Hematopoietic multipotent progenitor cell treated with erythropoietin and hydrocortisone succinate and interleukin-3 and kit ligand, for 6 days (in vitro differentiated cells): ENCODE data around the gene CAD.
"Not testable (repeated sequence)": the region's sequence is repeated elsewhere in the genome, so short reads cannot be mapped to it uniquely, and the experiment has no call there.

Experiments
- DNase-seq: peaks from one replicate; pipeline ENCODE4 v3.0.0-alpha.2; 2015

CAD gene

DNA sequence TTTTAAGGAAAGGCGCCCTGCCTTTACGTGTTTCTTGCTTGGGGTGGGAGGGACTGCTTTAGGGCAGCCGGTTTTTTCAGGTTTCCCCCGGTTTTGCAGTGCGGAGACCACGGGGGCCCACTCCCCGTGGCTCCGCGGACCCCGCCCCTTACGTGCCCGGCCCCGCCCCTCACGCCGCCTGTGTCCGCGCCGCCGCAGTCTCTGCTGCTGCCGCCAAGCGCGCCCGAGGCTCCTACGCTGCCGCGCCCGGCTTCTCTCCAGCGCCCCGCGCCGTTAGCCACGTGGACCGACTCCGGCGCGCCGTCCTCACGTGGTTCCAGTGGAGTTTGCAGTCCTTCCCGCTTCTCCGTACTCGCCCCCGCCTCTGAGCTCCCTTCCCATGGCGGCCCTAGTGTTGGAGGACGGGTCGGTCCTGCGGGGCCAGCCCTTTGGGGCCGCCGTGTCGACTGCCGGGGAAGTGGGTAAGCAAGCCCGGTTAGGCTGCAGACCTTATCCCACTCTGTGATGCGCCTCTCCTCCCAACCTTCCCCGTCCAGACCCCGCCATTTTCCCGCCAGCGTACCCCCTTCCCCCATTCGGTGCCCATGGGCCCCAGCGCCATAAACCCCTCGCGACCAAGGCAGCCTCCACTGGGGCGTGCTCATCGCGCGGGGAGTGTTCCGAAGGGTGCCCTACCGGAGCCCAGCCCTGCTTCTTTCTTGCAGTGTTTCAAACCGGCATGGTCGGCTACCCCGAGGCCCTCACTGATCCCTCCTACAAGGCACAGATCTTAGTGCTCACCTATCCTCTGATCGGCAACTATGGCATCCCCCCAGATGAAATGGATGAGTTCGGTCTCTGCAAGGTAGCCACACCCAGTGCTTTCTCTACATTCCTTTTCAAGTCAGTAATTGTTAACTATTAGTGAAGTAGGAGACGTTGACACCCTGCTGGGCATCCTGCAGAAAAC, at the start of gene CAD:
Gene CAD, plus strand, starts transcription at position 197 of the 949 bp plus-strand sequence. Its CDS starts 183 bp downstream, at position 380.
- DNase-seq: peak; percentile 95

DNA sequence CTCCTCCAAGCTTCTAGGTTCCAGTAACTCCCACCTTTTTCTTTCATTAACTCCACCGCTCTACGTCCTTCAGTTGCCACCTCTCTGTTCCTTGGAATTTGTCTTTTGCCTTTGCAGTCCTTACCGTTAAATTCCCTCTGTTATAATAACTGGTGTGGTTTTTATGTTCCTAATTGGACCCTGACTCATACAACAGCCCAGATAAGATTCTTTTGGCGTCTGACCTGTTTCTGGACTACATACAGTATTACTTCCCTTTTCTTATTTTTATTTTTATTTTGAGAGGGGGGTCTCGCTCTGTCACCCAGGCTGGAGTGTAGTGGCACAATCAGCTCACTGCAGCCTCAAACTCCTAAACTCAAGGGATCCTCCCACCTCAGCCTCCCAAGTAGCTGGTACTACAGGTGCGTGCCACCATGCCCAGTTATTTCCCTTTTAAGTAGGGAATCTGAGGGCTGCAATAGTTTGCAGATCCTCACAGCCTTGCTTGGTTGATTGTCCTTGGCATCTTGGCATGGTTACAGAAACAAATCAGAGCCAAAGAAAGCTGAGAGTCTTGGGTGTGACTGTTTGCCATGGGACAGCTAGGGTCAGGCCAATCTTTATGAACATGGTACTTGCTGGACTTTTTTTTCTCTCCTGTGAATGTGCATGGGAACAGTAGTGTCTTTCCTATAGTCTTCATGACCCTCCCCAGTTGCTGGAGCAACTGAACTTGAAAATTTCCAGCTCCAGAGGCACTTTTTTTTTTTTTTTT, 46.4 kb upstream of the CAD start:
- DNase-seq: no peak

DNA sequence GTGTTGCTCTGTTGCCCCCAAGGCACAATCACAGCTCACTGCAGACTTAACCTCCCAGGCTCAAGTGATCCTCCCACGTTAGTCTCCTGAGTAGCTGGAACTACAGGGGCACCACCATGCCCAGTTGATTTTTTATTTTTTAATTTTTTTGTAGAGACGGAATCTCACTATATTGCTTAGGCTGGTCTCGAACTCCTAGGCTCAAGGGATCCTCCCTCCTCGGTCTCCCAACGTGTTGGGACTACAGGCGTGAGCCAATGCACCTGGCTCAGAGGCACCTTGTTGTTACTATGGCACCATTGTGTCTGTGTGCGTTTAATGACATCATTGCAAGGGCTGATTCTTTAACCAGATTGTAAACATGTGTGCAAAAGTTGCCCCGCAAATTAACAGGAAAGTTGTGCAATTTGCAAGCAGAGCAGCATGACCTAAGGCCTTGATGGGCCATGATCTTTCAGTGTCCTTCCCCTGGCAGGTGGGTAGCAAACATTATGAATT, 45.8 kb upstream of the CAD start:
- no peak for DNase-seq

DNA sequence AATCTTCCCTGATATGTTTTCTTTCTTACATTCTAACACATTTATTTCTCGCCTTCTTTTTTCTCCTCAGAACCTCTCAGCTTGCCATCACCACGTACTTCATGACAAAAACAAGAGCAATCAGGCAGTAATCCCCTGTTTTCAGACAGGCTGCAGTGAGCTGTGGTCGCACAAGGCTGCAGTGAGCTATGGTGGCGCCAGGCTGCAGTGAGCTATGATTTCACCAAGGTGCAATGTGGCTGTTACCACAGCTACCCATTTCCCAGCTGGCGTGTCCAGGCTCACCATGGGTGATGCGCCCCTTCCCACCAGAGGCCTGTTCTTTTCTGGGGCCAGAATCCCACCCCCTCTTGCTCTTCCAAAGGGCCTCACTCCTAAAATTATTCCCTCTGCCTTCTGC, 42.5 kb upstream of the CAD start:
- DNase-seq: no peak

DNA sequence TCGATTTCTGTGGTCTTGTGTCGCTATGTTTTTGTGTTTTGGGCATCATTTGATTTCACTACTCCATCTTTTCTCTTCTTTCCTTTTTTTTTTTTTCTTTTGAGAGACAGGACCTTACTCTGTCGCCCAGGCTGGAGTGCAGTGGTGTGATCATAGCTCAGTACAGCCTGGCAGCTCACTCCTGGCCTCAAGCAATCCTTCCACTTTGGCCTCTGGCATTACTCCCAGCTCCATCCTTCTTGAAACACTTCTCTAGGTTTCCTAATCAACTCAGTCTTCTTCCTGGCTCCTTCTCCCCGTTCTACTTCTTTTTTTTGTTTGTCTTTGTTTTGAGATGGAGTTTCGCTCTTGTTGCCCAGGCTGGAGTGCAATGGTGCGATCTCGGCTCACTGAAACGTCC, 41.8 kb upstream of the CAD start:
- DNase-seq: no peak

DNA sequence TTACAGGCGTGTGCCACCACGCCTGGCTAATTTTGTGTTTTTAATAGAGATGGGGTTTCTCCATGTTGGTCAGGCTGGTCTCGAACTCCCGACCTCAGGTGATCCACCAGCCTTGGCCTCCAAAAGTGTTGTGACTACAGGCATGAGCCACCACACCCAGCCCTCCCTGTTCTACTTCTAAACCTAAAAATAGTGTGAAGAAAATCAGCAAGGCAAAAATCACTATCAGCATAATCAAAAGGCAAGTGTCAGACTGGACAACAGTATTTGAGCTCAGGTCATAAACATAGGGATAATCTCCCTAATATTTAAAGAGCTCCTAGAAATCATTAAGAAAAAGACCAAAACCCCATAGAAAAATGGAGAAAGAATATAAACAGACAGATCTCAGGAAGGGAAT, 41.4 kb upstream of the CAD start:
- not testable (repeated sequence) for DNase-seq

DNA sequence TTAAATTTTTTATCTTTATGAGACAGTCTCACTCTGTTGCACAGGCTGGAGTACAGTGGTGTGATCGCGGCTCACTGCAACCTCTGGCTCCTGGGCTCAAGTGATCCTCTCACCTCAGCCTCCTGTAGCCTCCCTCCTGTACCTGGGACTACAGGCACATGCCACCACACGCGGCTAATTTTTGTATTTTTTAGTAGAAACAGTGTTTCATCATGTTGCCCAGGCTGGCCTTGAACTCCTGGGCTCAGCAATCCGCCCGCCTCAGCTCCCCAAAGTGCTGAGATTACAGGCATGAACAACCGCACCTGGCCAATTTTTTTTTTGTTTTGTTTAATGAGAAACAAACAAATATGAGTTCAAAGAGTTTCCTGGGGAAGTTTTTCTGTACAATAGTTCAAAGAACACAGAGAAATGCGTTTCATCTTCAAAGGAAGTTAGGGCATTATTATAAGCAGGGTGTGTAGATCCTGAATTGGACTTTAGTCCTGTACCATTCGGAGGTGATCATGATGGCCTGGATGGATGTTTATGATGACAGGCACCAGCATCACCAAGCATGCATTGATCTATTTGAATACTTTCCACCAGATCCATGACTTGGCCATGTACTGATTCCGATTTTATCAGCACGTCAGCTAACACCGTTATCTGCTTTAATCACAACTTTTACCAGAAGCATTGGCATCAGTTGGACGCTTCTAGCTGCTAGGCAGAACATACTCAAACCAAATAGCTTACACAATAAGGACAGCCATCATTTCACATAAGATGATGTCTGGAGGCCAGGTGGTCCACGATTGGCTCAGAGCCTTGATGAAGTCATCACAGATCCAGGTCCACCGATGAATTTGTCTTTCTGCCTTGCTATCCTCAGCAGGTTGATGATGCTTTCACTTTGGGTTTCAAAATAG, 39.5 kb upstream of the CAD start:
- no peak for DNase-seq

DNA sequence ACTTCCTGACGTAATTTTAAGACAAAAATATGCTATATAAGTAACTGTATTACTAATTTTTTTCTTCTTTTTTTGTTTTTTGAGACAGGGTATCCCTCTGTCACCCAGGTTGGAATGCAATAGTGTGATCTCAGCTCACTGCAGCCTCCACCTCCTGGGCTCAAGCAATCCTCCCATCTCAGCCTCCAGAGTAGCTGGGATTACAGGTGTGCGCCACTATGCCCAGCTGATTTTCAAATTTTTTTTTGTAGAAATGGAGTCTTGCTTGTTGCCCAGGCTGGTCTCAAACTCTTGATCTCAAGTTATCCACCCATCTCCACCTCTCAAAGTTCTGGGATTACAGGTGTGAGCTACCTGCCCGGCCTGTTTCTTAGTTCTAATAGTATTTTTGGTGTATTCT, 38.7 kb upstream of the CAD start:
- DNase-seq: no peak

DNA sequence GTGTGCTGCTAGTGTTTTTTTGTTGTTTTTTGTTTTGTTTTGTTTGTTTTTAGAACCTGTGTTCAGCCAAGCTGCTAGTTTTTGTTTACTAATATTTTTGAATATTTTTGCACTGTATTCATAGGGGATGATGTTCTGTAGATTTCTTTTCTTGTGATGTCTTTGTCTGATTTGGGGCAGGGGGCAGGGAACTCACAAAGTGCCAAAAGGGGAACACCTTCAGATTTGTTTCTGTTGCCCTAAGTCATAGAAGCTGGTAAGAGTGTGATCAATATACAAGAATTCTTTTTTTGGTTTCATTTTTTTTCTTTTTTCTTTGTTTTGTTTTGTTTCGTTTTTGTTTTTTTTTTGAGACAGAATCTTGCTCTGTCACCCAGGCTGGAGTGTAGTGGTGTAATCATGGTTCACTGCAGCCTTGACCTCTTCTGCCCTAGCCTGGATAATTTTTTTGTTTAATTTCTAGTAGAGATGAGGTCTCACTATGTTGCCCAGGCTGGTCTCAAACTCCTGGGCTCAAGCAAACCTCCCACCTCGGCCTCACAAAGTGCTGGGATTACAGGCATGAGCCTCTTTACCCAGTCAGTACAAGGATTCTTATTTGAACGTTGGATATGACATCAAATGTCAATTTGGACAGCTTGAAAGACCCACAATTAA, 37.7 kb upstream of the CAD start:
- DNase-seq: no peak

- DNase-seq: no peak
These were observed 34.8 kb upstream of the CAD start for GRCh38 chr2:27182346-27182745.

DNA sequence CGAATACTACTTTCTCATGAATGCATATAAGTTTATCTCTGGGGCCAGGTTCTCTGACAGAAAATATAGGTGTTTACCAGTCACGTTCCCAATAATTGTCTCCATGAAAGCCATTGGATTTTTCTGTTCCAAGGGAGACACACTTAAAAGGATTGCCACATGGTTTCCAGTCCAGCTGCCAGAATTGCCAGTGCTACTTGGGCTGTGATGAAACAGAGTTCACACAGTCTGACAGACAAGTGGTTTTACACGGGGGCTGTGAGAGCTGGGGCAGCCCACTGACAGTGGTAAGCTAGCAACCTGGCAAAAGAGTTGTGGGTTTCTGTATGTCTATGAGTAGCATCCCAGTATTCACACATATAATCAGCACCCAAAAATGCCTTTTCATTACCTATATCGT, 33.1 kb upstream of the CAD start:
- DNase-seq: no peak

- DNase-seq: peak; percentile 74
These were observed 31.7 kb upstream of the CAD start for GRCh38 chr2:27185331-27186026.

- DNase-seq: no peak
These were observed 30.4 kb upstream of the CAD start for GRCh38 chr2:27186613-27187345.

GRCh38 chr2:27189989-27190388, 27.2 kb upstream of the CAD start:
- no peak for DNase-seq

- DNase-seq: peak; percentile 87
These were observed 25.9 kb upstream of the CAD start for GRCh38 chr2:27191070-27191829.

- no peak for DNase-seq
These were observed 22.4 kb upstream of the CAD start for GRCh38 chr2:27194538-27195354.

GRCh38 chr2:27195799-27196198, 21.4 kb upstream of the CAD start:
- DNase-seq: not testable (repeated sequence)

- DNase-seq: not testable (repeated sequence)
These were observed 19.1 kb upstream of the CAD start for GRCh38 chr2:27198068-27198467.

DNA sequence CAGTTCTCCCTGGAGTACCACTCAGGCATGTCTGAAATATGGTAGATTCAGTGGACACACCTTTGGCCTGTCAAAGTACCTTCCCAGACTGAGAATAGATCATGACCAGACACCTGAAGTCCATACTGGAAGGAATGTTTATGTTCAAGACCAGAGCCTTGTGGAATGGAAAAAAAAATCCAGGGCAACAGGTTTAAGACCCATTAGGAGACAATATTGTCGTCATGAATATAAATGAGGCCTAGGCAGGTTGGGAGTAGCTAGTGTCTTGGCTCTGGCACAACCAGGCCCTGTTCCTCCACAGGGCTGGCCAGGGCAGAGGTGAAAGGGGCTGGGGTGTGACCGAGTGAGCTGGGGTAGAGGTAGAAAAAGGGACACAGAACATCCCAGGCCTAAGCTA, 18.5 kb upstream of the CAD start:
- no peak for DNase-seq
